OCI-LY3 (cell line): Measurements from ENCODE around the gene FLRT3.
A peak's percentile ranks its signal among the peaks of the same experiment; 100 is the strongest.

Experiments used
- H2AFZ ChIP-seq: fragments of 200-600, 300-600 bp; shearing (Covaris generic); 2 replicates; pipeline ENCODE4 v1.6.0; 2014; ENCODE audit warnings: antibody characterized with exemption, low read depth, low read length
- H3K27ac ChIP-seq: fragments of 200-600, 300-600 bp; sonication (generic); 2 replicates; pipeline ENCODE4 v1.5.1; 2014; ENCODE audit warnings: mild to moderate bottlenecking, low read length, moderate library complexity, mixed read lengths
- H3K27me3 ChIP-seq: fragments of 200-600, 300-600 bp; sonication (generic); 2 replicates; pipeline ENCODE4 v1.6.1; 2014; ENCODE audit warnings: low read depth, low read length, mixed read lengths
- H3K36me3 ChIP-seq: fragments of 200-600, 300-600 bp; sonication (generic); replicated peaks from 2 replicates; pipeline ENCODE3; 2014; ENCODE audit warnings: low read depth, low read length, mixed read lengths
- H3K4me1 ChIP-seq: fragments of 300-600, 200-600 bp; sonication (generic); 2 replicates; pipeline ENCODE4 v1.6.1; 2014; ENCODE audit warnings: low read length, mixed read lengths
- H3K4me2 ChIP-seq: fragments of 200-600, 300-600 bp; sonication (generic); 2 replicates; pipeline ENCODE4 v1.6.1; 2014; ENCODE audit warnings: low read length, mixed read lengths
- H3K4me3 ChIP-seq: fragments of 300-600, 200-600 bp; sonication (generic); 2 replicates; pipeline ENCODE4 v1.5.1; 2014; ENCODE audit warnings: antibody characterized with exemption, mild to moderate bottlenecking, low read length, moderate library complexity
- H3K79me2 ChIP-seq: fragments of 300-600, 200-600 bp; shearing (Covaris generic); 2 replicates; pipeline ENCODE4 v1.6.1; 2014; ENCODE audit warnings: mild to moderate bottlenecking, low read length, mixed read lengths
- H3K9ac ChIP-seq: fragments of 300-600, 200-600 bp; shearing (Covaris generic); 2 replicates; pipeline ENCODE4 v1.6.0; 2014; ENCODE audit warnings: mild to moderate bottlenecking, low read length, moderate library complexity
- H3K9me3 ChIP-seq: fragments of 200-600, 300-600 bp; shearing (Covaris generic); 2 replicates; pipeline ENCODE4 v1.6.1; 2014; ENCODE audit warnings: low read length, mixed read lengths; ENCODE audit not compliant: insufficient read depth
- H4K20me1 ChIP-seq: fragments of 200-600, 300-600 bp; sonication (generic); 2 replicates; pipeline ENCODE4 v1.6.1; 2016; ENCODE audit warnings: low read length, mixed read lengths; ENCODE audit not compliant: insufficient read depth
- EZH2phosphoT487 ChIP-seq: fragments of 200-600 bp; shearing (Covaris generic); IDR thresholded peaks from 2 replicates; pipeline ENCODE4 v1.6.1; 2018; ENCODE audit warnings: antibody characterized with exemption, mixed run types, low read depth
- TF ChIP-seq, protein P1 (sequence below): fragments of 200-600, 300-600 bp; sonication (generic); IDR thresholded peaks from 2 replicates; pipeline ENCODE4 v1.5.1; 2014; ENCODE audit warnings: antibody characterized with exemption, low read length, low read depth

Gene FLRT3

DNA sequence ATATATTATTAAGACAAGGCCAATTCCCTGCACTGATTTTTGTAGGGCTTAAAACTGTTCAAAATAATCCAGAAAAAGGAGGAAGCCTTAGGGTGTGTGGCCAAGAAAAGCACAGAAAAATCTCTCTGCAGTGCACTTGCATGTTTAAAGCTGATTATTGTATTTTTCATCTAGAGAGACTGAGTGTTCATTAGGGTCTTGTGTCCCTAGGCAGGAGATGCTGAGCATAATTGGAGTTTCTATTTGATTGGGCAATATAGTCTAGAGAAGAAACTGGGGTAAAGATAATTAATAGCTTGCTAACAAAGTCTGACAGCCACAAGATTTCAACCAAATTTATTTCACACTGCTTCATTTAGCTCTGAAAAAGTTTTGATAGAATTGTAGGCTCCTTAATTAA lies 2.4 kb downstream of the FLRT3 start:
- Histone ChIP-seq H3K4me2 (no peak overlapping the region), H4K20me1 (no peaks in the 10 kb centered on the region), H3K9me3 (no peaks in the 10 kb centered on the region), H3K27me3 (peaks cover 20% of the 10 kb centered on the region), H3K4me3 (no peak overlapping the region), H3K9ac (no peak overlapping the region), H3K27ac (no peak overlapping the region), H3K4me1 (peaks cover 12% of the 10 kb centered on the region), H2AFZ (no peak overlapping the region), H3K79me2 (no peaks in the 10 kb centered on the region), H3K36me3 (no peaks in the 10 kb centered on the region)
- TF ChIP-seq, protein P1, sequence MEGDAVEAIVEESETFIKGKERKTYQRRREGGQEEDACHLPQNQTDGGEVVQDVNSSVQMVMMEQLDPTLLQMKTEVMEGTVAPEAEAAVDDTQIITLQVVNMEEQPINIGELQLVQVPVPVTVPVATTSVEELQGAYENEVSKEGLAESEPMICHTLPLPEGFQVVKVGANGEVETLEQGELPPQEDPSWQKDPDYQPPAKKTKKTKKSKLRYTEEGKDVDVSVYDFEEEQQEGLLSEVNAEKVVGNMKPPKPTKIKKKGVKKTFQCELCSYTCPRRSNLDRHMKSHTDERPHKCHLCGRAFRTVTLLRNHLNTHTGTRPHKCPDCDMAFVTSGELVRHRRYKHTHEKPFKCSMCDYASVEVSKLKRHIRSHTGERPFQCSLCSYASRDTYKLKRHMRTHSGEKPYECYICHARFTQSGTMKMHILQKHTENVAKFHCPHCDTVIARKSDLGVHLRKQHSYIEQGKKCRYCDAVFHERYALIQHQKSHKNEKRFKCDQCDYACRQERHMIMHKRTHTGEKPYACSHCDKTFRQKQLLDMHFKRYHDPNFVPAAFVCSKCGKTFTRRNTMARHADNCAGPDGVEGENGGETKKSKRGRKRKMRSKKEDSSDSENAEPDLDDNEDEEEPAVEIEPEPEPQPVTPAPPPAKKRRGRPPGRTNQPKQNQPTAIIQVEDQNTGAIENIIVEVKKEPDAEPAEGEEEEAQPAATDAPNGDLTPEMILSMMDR: no peak
- no peak for TF ChIP-seq EZH2phosphoT487

DNA sequence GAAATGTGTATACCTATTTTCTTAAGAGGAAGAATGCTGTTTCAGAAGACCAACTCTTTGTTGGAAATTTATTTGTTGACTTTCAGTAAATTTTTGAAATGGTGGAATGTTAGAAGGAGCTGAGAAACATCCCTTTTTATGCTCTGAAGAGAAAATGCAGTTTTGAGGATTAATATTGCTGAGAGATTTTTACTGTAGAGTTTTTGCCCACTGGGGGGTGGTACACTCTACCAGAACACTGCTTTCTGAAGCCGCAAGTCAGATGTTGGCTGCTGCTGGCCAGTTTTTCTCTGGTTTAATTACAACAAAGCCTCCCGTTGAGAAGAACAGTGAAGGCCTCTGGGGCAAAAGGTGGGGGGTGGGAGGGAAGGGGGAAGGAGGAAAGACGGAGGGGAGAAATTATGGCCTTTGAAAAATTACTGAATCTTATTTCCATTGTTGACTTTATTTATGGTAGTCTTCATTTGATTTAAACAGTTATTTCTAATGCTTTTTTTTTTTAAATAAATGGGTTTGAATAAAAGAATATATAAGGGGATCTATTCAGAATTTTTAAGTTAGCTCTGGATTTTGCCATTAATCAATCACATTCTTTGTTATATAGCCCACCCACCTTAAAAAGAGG lies 3.0 kb downstream of the FLRT3 start:
- peaks cover 20% of the 10 kb centered on the region for H3K27me3 ChIP-seq
- H3K79me2 ChIP-seq: no peaks in the 10 kb centered on the region
- H3K4me2 ChIP-seq: peak overlapping the region; percentile 56
- H4K20me1 ChIP-seq: no peaks in the 10 kb centered on the region
- no peaks in the 10 kb centered on the region for H3K9me3 ChIP-seq
- H3K9ac ChIP-seq: no peak overlapping the region
- H3K27ac ChIP-seq: no peak overlapping the region
- peak overlapping the region; percentile 37 for H3K4me3 ChIP-seq
- peaks cover 12% of the 10 kb centered on the region for H3K4me1 ChIP-seq
- 0 out of 2 replicates have a peak overlapping the region, but pooled peaks have one; percentile 20 for H2AFZ ChIP-seq
- no peaks in the 10 kb centered on the region for H3K36me3 ChIP-seq
- TF ChIP-seq, protein P1: peak; percentile 83
- TF ChIP-seq EZH2phosphoT487: no peak

DNA sequence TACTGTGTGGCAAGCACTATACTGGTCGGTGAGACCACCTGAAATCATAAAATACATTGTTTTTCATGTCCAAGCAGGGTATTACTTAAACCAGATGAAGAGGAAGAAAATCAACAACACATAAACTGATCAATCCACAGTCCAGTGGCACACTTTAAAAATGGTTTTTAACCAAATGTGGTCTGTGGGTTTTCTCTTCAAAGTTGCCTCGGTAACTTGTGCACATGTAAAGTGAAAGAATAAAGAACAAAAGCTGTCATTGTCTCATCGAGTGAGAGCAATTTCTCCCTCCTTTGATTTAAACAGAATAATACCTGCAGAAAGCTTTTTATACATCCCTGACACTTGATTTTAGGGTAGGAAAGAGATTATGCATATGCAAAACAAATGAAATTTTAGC lies 3.7 kb downstream of the FLRT3 start:
- H3K4me3 ChIP-seq: peak overlapping the region; percentile 37
- H3K4me2 ChIP-seq: peak overlapping the region; percentile 56
- H3K27me3 ChIP-seq: peaks cover 20% of the 10 kb centered on the region
- H3K27ac ChIP-seq: no peak overlapping the region
- no peak overlapping the region for H3K9ac ChIP-seq
- peaks cover 12% of the 10 kb centered on the region for H3K4me1 ChIP-seq
- 0 out of 2 replicates have a peak overlapping the region, but pooled peaks have one; percentile 20 for H2AFZ ChIP-seq
- TF ChIP-seq, protein P1: no peak
- no peak for TF ChIP-seq EZH2phosphoT487
- H3K36me3 ChIP-seq: no peaks in the 10 kb centered on the region
- H3K79me2 ChIP-seq: no peaks in the 10 kb centered on the region
- no peaks in the 10 kb centered on the region for H3K9me3 ChIP-seq
- H4K20me1 ChIP-seq: no peaks in the 10 kb centered on the region

DNA sequence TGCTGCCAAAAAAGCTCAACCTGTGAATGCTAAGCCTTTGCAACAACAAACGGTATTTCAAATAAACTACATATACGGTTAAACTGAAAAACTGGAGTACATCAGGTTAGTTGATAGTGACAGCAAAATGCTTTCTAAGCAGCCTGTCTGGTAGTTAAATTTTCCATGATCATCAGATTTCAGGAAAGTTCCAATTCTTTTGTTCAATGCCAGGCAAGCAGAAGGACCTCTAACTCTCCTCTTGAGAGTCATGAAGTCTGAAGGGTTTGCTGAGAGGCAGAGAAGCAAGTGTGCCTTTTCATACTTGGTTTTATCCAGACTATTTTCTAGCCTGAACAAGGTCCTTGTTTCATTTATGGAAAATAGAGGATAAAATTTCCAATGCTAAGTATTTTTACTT lies 4.5 kb downstream of the FLRT3 start:
- Histone ChIP-seq H2AFZ (no peak overlapping the region), H3K4me2 (no peak overlapping the region), H3K27ac (no peak overlapping the region), H3K4me1 (peaks cover 12% of the 10 kb centered on the region), H3K36me3 (no peaks in the 10 kb centered on the region), H3K9ac (no peak overlapping the region), H3K79me2 (no peaks in the 10 kb centered on the region), H3K4me3 (no peak overlapping the region), H4K20me1 (no peaks in the 10 kb centered on the region), H3K9me3 (no peaks in the 10 kb centered on the region), H3K27me3 (peaks cover 20% of the 10 kb centered on the region)
- no peak for TF ChIP-seq EZH2phosphoT487
- TF ChIP-seq, protein P1: no peak
